Stimulated activated CD8-positive, alpha-beta memory T cell treated with anti-CD3 and anti-CD28 coated beads, Interleukin-15, amount 100 ng/mL, for 48 hours (primary cell): Measurements from ENCODE around the gene DPP4.
"Not testable (repeated sequence)": the region's sequence is repeated elsewhere in the genome, so short reads cannot be mapped to it uniquely, and the experiment has no call there.

Source experiments
- DNase-seq, 2 donors: peaks; one replicate each; pipeline ENCODE4 v3.0.0-alpha.2; 2020; ENCODE audit warnings: low read depth in 2 of 2

Gene DPP4

GRCh38 chr2:161954103-161954502 lies 119.9 kb downstream of the DPP4 start:
- no peak for DNase-seq

- not testable (repeated sequence) for DNase-seq
Measured at GRCh38 chr2:161953367-161953766, 120.6 kb downstream of the DPP4 start.

- no peak for DNase-seq
Measured at GRCh38 chr2:161952783-161953191, 121.2 kb downstream of the DPP4 start.

DNA sequence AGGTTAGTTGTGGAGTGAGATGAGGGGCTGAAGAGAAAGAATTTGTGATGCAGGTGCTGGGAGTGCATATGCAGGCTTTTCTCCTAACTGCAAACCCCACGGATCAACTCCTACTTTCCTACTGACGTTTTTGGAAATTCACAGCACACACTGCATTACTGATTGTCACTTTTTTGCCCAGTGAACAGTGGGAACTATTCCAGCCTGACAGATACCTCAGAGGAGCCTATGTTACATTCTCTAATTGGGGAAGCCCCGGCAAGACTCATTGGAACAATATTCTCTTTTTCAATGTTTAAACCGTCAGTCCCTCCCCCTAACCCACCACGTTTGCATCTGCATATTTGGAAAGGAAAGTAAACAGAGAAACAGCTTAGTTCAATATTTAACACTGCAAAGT lies 126.2 kb downstream of the DPP4 start:
- no peak for DNase-seq

DNA sequence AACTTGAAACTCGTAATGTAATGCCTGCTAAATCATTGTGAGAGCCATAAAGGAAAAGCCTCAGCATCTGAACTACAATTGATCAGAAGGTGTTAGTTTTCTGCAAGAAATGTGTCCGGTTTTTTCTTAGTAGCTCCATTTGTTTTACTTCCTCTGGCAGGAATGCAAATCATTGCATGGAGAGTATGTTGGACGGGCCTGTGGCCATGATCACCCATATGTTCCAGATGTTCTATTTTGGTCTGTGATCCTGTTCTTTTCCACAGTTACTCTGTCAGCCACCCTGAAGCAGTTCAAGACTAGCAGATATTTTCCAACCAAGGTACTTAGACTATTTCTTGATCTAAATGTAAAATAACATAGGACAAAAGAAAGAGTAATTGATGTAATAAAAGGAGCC lies 126.6 kb downstream of the DPP4 start:
- no peak for DNase-seq

DNA sequence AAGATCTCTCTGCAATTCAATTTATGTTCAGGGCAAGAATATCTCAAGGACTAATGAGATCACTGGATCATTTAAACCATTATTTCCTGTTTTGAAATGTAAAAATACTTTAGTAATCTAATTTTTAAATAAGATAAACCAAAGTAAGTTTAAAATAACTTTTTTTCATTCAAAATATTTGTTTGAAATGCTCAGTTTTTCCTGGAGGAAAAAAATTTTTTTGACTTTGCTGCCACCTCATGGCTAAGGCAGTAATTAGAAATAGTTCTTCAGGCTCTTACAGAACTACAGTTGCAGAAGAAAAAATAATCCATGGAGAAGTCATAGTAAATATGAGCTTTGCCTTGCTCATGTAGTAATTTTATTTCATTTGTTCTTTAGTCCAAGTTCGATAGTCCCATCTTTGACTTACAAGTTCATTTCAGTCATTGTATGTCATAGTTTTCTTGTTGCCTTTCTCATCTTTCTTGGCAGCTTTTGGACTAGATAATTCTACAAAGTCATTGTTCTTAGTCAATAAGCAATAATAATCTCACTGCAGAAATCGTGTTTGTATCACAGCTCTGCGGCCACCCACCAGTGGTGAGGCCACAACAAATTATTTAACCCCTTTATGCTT lies 127.4 kb downstream of the DPP4 start:
- DNase-seq = no peak

- DNase-seq = no peak
Measured at GRCh38 chr2:161943011-161943410, 131.0 kb downstream of the DPP4 start.
